ENCODE results near the gene WDR59.

WDR59 gene

DNA sequence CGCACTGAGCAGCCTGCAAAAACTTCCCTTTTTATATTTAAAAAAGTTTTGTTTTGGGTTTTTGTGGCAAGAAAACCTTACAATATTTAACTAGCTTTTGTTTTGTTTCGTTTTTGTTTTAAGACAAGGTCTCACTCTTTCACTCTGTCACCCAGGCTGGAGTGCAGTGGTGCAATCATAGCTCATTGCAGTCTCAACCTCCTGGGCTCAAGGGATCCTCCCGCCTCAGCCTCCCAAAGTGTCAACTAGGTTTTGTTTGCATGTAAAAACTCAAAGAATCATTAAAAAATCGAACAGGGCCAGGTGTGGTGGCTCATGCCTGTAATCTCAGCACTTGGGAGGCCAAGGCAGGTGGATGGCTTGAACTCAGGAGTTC lies 132.4 kb downstream of the WDR59 start:
- Histone ChIP-seq H2AFZ (ENCODE audit: low read depth) (no peak overlapping the region), H3K4me1 (ENCODE audit: low read depth, poor library complexity, severe bottlenecking) (no peaks in the 10 kb centered on the region), H3K36me3 (ENCODE audit: insufficient read depth) (no peaks in the 10 kb centered on the region), H3K4me2 (no peak overlapping the region), H3K27me3 (ENCODE audit: insufficient read depth, low read depth) (no peaks in the 10 kb centered on the region), H3K9ac (no peak overlapping the region), H3K27ac (no peak overlapping the region), H4K20me1 (ENCODE audit: insufficient read depth) (no peaks in the 10 kb centered on the region), H3K4me3 (IDR thresholded peaks at IDR 0.05; ENCODE audit: insufficient read depth, low read depth, low read length) (no peak overlapping the region), H3K79me2 (ENCODE audit: insufficient read depth, low read depth) (no peaks in the 10 kb centered on the region)
- TF ChIP-seq, protein P1, sequence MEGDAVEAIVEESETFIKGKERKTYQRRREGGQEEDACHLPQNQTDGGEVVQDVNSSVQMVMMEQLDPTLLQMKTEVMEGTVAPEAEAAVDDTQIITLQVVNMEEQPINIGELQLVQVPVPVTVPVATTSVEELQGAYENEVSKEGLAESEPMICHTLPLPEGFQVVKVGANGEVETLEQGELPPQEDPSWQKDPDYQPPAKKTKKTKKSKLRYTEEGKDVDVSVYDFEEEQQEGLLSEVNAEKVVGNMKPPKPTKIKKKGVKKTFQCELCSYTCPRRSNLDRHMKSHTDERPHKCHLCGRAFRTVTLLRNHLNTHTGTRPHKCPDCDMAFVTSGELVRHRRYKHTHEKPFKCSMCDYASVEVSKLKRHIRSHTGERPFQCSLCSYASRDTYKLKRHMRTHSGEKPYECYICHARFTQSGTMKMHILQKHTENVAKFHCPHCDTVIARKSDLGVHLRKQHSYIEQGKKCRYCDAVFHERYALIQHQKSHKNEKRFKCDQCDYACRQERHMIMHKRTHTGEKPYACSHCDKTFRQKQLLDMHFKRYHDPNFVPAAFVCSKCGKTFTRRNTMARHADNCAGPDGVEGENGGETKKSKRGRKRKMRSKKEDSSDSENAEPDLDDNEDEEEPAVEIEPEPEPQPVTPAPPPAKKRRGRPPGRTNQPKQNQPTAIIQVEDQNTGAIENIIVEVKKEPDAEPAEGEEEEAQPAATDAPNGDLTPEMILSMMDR (conservative IDR thresholded peaks at IDR 0.05; ENCODE audit: low read depth, low read length): no peak

GRCh38 chr16:74850027-74850426 lies 134.9 kb downstream of the WDR59 start:
- Histone ChIP-seq H3K27ac (no peak overlapping the region), H4K20me1 (ENCODE audit: insufficient read depth) (no peaks in the 10 kb centered on the region), H2AFZ (ENCODE audit: low read depth) (no peak overlapping the region), H3K4me2 (no peak overlapping the region), H3K4me1 (ENCODE audit: low read depth, poor library complexity, severe bottlenecking) (no peaks in the 10 kb centered on the region), H3K27me3 (ENCODE audit: insufficient read depth, low read depth) (no peaks in the 10 kb centered on the region), H3K9ac (no peak overlapping the region), H3K79me2 (ENCODE audit: insufficient read depth, low read depth) (no peaks in the 10 kb centered on the region), H3K4me3 (IDR thresholded peaks at IDR 0.05; ENCODE audit: insufficient read depth, low read depth, low read length) (no peak overlapping the region), H3K36me3 (ENCODE audit: insufficient read depth) (no peaks in the 10 kb centered on the region)
- TF ChIP-seq, protein P1 (conservative IDR thresholded peaks at IDR 0.05; ENCODE audit: low read depth, low read length): no peak

DNA sequence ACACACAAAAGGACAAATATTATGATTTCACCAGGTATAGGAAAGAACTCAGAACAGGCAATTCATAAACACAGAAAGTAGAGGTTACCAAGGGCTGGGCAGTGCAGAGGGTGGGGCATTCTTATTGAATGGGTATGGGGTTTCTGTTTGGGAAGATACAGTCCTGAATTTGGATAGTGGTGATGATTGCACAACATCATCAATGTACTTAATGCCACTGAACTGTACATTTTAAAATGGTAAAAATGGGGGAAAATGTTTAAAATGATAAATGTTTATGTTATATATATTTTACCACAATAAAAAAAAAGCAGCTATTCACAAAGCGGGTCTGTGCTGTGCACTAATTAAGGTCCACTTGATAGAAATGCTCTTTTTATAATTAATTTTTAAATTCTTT lies 137.7 kb downstream of the WDR59 start:
- no peak overlapping the region for H3K4me2 ChIP-seq
- TF ChIP-seq, protein P1 (conservative IDR thresholded peaks at IDR 0.05; ENCODE audit: low read depth, low read length): no peak
- no peaks in the 10 kb centered on the region for H3K27me3 ChIP-seq (ENCODE audit: insufficient read depth, low read depth)
- no peak overlapping the region for H3K27ac ChIP-seq
- H2AFZ ChIP-seq (ENCODE audit: low read depth): no peak overlapping the region
- H3K36me3 ChIP-seq (ENCODE audit: insufficient read depth): no peaks in the 10 kb centered on the region
- no peaks in the 10 kb centered on the region for H3K79me2 ChIP-seq (ENCODE audit: insufficient read depth, low read depth)
- H3K4me1 ChIP-seq (ENCODE audit: low read depth, poor library complexity, severe bottlenecking): no peaks in the 10 kb centered on the region
- no peaks in the 10 kb centered on the region for H4K20me1 ChIP-seq (ENCODE audit: insufficient read depth)
- no peak overlapping the region for H3K9ac ChIP-seq
- no peak overlapping the region for H3K4me3 ChIP-seq (IDR thresholded peaks at IDR 0.05; ENCODE audit: insufficient read depth, low read depth, low read length)

- no peaks in the 10 kb centered on the region for H4K20me1 ChIP-seq (ENCODE audit: insufficient read depth)
- H3K36me3 ChIP-seq (ENCODE audit: insufficient read depth): no peaks in the 10 kb centered on the region
- no peak overlapping the region for H2AFZ ChIP-seq (ENCODE audit: low read depth)
- H3K27me3 ChIP-seq (ENCODE audit: insufficient read depth, low read depth): no peaks in the 10 kb centered on the region
- no peaks in the 10 kb centered on the region for H3K79me2 ChIP-seq (ENCODE audit: insufficient read depth, low read depth)
- no peak overlapping the region for H3K27ac ChIP-seq
- TF ChIP-seq, protein P1 (conservative IDR thresholded peaks at IDR 0.05; ENCODE audit: low read depth, low read length): no peak
- no peak overlapping the region for H3K4me3 ChIP-seq (IDR thresholded peaks at IDR 0.05; ENCODE audit: insufficient read depth, low read depth, low read length)
- H3K4me1 ChIP-seq (ENCODE audit: low read depth, poor library complexity, severe bottlenecking): no peaks in the 10 kb centered on the region
- no peak overlapping the region for H3K4me2 ChIP-seq
- no peak overlapping the region for H3K9ac ChIP-seq
Observed at GRCh38 chr16:74846714-74847113, 138.2 kb downstream of the WDR59 start.

Measured in KMS-11 (cell line).